NCI-H446 treated with DMSO at 0.1 percent for 48 hours (cell line): ENCODE results near the gene KRTAP9-2.
"Not testable (repeated sequence)": the region's sequence is repeated elsewhere in the genome, so short reads cannot be mapped to it uniquely, and the experiment has no call there.

Experiments
- DNase-seq: peaks from one replicate; lab custom pipeline; 2025; lab: John Stamatoyannopoulos, UW

KRTAP9-2 gene

DNA sequence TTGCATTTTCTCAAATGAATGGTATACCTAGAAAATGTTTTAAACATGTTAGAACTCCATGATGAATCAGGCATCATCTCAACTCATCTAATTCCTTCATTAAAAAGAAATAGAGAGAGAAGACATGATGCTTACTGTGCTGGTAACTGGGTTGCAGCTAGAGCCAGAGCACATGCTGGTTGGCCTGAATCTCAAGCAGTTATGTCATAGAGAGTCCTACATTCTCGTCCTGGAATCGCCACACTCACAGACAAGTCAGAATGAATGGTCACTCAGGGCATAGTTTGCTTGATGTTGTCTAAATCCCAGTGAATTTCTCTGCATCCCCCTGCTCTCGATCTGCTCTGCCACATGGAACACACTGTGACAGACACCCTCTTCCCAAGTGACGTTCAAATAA, 10.7 kb downstream of the KRTAP9-2 start:
- not testable (repeated sequence) for DNase-seq

DNA sequence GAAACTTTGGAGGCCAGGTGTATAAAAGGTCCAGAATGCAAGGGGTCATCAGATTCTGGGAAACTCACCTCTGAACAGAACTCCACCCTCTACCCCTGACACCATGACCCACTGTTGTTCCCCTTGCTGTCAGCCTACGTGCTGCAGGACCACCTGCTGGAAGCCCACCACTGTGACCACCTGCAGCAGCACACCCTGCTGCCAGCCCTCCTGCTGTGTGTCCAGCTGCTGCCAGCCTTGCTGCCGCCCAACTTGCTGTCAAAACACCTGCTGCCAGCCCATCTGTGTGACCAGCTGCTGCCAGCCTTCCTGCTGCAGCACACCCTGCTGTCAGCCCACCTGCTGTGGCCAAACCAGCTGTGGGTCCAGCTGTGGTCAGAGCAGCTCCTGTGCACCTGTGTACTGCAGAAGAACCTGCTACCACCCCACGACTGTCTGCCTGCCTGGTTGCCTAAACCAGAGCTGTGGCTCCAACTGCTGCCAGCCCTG, 11.5 kb downstream of the KRTAP9-2 start, which contains the start of gene KRTAP9-8:
KRTAP9-8 (plus strand) TSS at position 51 of the 489 bp plus-strand sequence; CDS start at position 104, 53 bp downstream.
- not testable (repeated sequence) for DNase-seq

DNA sequence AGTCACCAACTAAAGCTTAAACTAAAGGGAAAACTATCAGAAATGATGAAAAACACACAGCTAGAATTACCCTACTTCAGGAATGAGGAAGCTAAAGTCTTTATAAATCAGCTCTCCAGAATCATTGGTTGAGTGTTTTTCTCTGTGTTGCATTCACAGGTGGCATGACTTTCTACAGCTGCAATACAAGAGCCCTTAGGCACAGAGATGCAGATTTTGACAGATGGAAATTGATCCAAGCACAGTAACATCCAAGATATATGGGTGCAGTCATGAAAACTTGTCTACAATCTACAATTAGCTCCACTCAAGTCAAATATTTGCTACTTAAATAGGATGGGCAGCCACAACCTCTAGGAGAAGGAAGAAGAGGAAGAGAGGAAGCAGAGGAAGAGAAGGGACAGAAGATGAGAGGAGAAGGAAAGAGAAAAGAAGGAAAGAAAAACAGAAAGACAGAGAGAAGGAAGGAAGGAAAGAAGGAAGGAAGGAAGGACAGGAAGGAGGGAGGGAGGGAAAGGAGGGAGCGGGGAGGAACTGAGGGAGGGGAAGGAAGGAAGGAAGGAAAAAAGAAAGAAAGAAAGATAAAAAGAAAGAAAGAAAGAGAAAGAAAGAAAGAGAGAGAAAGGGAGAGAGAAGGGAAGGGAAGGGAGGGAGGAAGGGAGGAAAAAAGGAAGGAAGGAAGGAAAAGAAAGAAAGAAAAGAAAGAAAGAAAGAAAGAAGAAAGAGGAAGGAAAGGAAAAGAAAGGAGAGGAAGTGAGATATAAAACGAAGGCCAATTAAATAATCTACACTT, 20.7 kb downstream of the KRTAP9-2 start:
- not testable (repeated sequence) for DNase-seq

DNA sequence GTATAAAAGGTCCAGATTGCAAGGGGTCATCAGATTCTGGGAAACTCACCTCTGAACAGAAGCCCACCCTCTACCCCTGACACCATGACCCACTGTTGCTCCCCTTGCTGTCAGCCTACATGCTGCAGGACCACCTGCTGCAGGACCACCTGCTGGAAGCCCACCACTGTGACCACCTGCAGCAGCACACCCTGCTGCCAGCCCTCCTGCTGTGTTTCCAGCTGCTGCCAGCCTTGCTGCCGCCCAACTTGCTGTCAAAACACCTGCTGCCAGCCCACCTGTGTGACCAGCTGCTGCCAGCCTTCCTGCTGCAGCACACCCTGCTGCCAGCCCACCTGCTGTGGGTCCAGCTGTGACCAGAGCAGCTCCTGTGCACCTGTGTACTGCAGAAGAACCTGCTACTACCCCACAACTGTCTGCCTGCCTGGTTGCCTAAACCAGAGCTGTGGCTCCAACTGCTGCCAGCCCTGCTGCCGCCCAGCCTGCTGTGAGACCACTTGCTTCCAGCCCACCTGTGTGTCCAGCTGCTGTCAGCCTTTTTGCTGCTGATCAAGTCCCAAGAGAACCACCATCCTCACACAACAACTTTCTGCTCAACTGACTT, 23.3 kb downstream of the KRTAP9-2 start, which contains the start of gene KRTAP9-4:
KRTAP9-4 (plus strand) TSS at position 51 of the 604 bp plus-strand sequence; CDS start at position 85, 34 bp downstream.
- DNase-seq = not testable (repeated sequence)

DNA sequence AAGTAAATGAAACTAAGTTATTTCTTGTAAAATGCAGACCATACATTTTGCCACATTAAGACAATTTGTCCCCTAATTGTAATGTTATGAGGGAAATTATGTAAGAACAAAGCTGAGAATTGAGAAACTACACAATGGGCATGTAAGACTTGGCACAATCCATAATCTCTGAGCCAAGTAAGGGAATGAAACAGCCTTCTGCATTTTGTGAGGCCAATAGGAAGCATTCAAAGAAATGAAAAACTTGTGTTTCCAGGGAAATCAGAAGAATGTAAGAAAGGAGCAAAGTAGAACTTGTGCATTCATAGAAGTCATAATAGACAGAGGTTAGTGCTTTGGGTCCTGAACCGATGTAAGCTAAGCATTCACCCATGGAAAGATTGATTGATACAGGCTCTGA, 24.8 kb downstream of the KRTAP9-2 start:
- DNase-seq = no peak

DNA sequence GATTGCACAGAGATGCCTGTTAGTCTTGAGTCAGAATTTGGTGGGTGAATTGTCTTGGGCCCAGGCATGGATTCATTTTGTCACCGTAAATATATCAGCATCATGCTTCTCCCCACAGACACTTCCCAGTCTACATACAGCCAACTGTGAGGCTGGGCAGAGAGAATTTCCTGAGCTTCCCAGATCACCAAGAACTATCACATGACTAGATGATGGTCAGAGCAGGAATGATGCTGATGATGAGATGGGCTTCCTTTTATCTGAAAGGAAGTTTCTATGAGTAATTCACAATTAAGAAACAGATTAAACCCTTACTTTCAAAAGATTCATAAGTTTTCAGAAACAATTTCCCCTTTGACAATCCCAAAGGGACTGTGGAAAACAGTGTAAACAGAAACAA, 28.4 kb downstream of the KRTAP9-2 start:
- no peak for DNase-seq

DNA sequence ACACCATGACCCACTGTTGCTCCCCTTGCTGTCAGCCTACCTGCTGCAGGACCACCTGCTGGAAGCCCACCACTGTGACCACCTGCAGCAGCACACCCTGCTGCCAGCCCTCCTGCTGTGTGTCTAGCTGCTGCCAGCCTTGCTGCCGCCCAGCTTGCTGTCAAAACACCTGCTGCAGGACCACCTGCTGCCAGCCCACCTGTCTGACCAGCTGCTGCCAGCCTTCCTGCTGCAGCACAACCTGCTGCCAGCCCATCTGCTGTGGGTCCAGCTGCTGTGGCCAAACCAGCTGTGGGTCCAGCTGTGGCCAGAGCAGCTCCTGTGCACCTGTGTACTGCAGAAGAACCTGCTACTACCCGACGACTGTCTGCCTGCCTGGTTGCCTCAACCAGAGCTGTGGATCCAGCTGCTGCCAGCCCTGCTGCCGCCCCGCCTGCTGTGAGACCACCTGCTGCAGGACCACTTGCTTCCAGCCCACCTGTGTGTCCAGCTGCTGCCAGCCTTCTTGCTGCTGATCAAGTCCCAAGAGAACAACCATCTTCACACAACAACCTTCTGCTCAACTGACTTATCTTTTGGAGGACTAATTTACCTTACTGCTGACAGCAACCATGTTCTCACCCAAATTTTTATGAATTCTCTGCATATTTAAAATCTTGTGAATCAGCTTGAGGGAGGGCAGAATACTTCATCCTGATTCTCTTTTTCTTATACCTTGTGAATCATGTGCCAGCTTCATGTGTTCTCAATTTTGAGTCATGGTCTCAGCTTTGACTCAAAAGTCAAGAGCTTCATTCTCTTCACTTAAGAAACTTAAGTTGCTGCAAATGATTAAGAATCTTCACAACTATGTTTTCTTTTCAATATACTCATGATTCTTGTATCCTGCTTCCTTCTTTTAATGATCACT, 29.2 kb downstream of the KRTAP9-2 start, which contains the start of gene KRTAP9-9:
KRTAP9-9 (plus strand) TSS at position 4 of the 910 bp plus-strand sequence.
- DNase-seq = not testable (repeated sequence)

DNA sequence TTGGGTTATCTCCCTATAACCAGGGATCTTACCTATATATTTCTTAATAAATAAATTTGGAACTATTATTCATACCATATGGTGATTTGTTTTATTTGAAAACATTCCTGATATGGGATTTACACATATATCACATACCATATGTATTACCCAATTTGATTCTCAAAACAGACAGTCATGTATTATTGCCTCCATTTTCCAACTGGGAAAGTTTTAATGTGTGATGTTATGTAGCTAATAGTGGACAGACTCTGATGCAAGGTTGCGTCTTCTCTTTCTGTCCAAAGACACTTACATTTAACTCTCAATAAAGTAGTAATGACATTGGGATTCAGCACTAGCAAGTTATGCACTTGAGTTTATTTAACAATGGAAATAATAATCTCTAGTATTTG, 29.8 kb downstream of the KRTAP9-2 start:
- no peak for DNase-seq

DNA sequence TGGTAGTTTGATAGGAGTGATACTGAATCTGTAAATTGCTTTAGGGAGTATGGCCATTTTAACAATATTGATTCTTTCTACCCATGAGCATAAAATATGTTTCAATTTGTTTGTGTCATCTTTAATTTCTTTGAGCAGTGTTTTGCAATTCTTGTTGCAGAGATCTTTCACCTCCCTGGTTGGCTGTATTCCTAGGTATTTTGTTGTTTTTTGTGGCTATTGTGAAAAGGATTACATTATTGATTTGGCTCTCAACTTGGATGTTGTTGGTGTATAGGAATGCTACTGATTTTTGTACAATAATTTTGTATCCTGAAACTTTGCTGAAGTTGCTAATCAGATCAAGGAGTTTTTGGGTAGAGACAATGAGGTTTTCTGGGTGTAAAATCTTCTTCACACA, 32.0 kb downstream of the KRTAP9-2 start:
- DNase-seq = no peak

DNA sequence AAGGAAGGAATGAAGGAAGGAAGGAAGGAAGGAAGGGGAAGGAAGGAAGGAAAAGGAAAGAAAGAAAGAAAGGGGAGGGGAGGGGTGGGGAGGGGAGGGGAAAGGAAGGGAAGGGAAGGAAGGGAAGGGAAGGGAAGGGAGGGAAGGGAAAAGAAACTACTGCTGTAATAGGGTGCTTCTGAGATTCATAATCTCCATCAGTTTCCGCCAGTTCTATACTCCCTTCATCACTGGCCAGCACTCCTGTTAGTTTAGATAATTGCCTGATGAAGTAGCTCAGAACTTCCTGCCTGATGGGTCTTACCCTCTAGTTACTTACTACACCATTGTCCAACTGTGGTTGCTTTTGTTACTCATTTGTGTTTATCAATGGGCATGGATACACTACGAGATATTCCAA, 36.8 kb downstream of the KRTAP9-2 start:
- no peak for DNase-seq

DNA sequence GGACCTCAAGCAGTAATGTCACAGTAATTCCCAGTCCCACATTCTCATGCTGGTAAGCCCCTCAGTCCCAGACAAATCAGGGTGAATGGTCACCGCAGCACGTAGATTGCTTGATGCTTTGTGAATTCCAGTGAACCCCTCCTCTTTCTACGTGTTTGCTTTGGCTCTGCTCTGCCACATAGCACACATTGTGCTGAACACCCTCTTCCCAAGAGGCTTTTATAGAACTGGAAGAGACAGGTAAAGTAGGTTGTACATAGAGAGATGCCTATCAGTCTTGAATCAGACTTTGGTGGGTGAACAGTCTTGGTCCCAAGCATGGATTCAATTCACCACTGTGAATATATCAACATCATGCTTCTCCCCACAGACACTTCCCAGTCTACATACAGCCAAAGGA, 38.2 kb downstream of the KRTAP9-2 start:
- no peak for DNase-seq

DNA sequence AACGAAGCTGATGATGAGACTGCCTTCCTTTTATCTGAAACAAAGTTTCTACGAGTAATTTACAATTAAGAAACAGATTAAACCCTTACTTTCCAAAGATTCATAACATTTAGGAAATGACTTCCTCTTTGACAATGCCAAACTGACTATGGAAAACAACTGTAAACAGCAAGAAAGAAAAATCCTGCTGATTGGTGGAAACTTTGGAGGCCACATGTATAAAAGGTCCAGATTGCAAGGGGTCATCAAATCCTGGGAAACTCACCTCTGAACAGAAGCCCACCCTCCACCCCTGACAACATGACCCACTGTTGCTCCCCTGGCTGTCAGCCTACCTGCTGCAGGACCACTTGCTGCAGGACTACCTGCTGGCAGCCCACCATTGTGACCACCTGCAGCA, 38.6 kb downstream of the KRTAP9-2 start, which contains the start of gene KRTAP9-6:
KRTAP9-6 (plus strand) TSS at position 301 of the 400 bp plus-strand sequence; CDS start at position 301, 0 bp downstream.
- DNase-seq = no peak

DNA sequence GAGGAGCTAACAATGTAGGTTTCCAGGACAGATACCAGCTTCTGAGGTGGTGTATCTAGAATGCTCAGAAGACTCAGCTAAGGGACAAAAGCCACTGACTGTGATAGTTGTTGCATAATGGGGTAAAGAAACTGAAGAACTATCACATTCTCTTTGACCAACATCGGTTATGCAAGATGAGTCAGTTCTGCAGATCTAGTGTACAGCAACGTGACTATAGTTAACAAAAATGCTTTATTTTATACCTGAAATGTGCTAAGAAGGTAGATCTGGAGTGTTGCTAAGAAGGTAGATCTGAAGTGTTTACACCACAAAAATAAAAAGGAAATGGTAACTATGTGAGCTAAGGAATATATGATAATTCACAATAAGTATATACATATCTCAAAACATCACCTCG, 41.3 kb downstream of the KRTAP9-2 start:
- no peak for DNase-seq

DNA sequence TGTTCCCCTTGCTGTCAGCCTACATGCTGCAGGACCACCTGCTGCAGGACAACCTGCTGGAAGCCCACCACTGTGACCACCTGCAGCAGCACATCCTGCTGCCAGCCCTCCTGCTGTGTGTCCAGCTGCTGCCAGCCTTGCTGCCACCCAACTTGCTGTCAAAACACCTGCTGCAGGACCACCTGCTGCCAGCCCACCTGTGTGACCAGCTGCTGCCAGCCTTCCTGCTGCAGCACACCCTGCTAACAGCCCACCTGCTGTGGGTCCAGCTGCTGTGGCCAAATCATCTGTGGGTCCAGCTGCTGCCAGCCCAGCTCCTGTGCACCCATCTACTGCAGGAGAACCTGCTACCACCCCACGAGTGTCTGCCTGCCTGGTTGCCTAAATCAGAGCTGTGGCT, 44.9 kb downstream of the KRTAP9-2 start:
- DNase-seq = not testable (repeated sequence)

DNA sequence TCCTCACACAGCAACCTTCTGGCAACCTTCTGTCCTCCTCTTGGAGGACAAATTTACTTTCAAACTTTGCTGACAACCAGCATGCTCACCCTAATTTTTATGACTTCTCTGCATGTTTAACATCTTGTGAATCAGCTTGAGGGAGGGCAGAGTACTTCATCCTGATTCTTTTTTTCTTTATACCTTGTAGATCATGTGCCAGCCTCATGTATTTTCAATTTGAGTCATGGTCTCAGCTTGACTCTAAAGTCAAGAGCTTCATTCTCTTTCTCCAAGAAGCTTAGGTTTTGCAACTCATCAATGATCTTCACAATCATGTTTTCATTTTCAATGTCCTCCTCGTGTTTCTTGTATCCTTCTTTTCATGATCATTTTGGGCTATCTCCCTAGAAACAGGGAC, 45.4 kb downstream of the KRTAP9-2 start:
- no peak for DNase-seq

DNA sequence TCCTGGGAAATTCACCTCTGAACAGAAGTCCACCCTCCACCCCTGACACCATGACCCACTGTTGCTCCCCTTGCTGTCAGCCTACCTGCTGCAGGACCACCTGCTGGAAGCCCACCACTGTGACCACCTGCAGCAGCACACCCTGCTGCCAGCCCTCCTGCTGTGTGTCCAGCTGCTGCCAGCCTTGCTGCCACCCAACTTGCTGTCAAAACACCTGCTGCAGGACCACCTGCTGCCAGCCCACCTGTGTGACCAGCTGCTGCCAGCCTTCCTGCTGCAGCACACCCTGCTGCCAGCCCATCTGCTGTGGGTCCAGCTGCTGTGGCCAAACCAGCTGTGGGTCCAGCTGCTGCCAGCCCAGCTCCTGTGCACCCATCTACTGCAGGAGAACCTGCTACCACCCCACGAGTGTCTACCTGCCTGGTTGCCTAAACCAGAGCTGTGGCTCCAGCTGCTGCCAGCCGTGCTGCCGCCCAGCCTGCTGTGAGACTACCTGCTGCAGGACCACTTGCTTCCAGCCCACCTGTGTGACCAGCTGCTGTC, 49.3 kb downstream of the KRTAP9-2 start, which contains the start of gene KRTAP9-7:
KRTAP9-7 (plus strand) TSS at position 51 of the 543 bp plus-strand sequence; CDS start at position 51, 0 bp downstream.
- not testable (repeated sequence) for DNase-seq
